ENCODE data around the gene MYO15B.

- no peak for TF ChIP-seq CTCF (IDR thresholded peaks at IDR 0.05; ENCODE audit: borderline replicate concordance, extremely low read depth, low read length, poor library complexity, severe bottlenecking)
- no peak for TF ChIP-seq EZH2 (IDR thresholded peaks at IDR 0.05; ENCODE audit: borderline replicate concordance, low read depth, low read length, severe bottlenecking)
Measured at GRCh38 chr17:75573540-75573957, 14.1 kb upstream of the MYO15B start.
